HG02870 (cell line): ENCODE results near the gene CHRNA4.

Experiments used
- ATAC-seq: cut with Tn5 transposase; IDR thresholded peaks from one replicate; pipeline ENCODE4 v1.9.1; 2021; ENCODE audit warnings: mild to moderate bottlenecking, moderate library complexity; ENCODE audit not compliant: unreplicated experiment

The CHRNA4 gene

GRCh38 chr20:63295422-63295821, 65.7 kb downstream of the CHRNA4 start:
- ATAC-seq = no peak

GRCh38 chr20:63295018-63295417, 66.1 kb downstream of the CHRNA4 start:
- no peak for ATAC-seq

GRCh38 chr20:63294536-63294900, 66.6 kb downstream of the CHRNA4 start:
- ATAC-seq = no peak

GRCh38 chr20:63293871-63294535, 67.1 kb downstream of the CHRNA4 start:
- no peak for ATAC-seq

GRCh38 chr20:63293456-63293855, 67.7 kb downstream of the CHRNA4 start:
- no peak for ATAC-seq
